OCI-LY1 (cell line): ENCODE data around the gene ITGAX.
"Not testable (repeated sequence)": the region's sequence is repeated elsewhere in the genome, so short reads cannot be mapped to it uniquely, and the experiment has no call there.

ENCODE experiments used
- H2AFZ ChIP-seq: fragments of 200-600 bp; sonication (generic), shearing (Covaris generic); 2 replicates; pipeline ENCODE4 v1.6.0; 2014; ENCODE audit warnings: antibody characterized with exemption, mild to moderate bottlenecking, low read length
- H3F3A ChIP-seq: fragments of 200-600 bp; sonication (generic), shearing (Covaris generic); 2 replicates; pipeline ENCODE4 v1.6.0; 2014; ENCODE audit warnings: mild to moderate bottlenecking, antibody characterized with exemption, low read length, moderate library complexity; ENCODE audit not compliant: insufficient read depth
- H3K27ac ChIP-seq: fragments of 200-600 bp; sonication (generic); 2 replicates; pipeline ENCODE4 v1.5.1; 2014; ENCODE audit warnings: low read length, mixed run types, mild to moderate bottlenecking, low read depth; ENCODE audit not compliant: poor library complexity, severe bottlenecking
- H3K27me3 ChIP-seq: fragments of 200-600 bp; sonication (generic); 2 replicates; pipeline ENCODE4 v1.6.0; 2014; ENCODE audit warnings: antibody characterized with exemption, mild to moderate bottlenecking, low read length, moderate library complexity; ENCODE audit not compliant: insufficient read depth
- H3K36me3 ChIP-seq: fragments of 200-600 bp; sonication (generic); 2 replicates; pipeline ENCODE4 v1.6.1; 2014; ENCODE audit warnings: mild to moderate bottlenecking, antibody characterized with exemption, low read length, moderate library complexity, mixed read lengths; ENCODE audit not compliant: insufficient read depth
- H3K4me1 ChIP-seq: fragments of 200-600 bp; sonication (generic); 2 replicates; pipeline ENCODE4 v1.5.1; 2014; ENCODE audit warnings: mild to moderate bottlenecking, low read length, moderate library complexity; ENCODE audit not compliant: insufficient read depth, severe bottlenecking
- H3K4me2 ChIP-seq: fragments of 200-600 bp; sonication (generic), shearing (Covaris generic); 2 replicates; pipeline ENCODE4 v1.6.1; 2014; ENCODE audit warnings: low read length
- H3K4me3 ChIP-seq: fragments of 200-600 bp; sonication (generic); 2 replicates; pipeline ENCODE4 v1.5.1; 2014; ENCODE audit warnings: low read length, low read depth, mild to moderate bottlenecking, mixed read lengths; ENCODE audit not compliant: poor library complexity, severe bottlenecking
- H3K79me2 ChIP-seq: fragments of 200-600 bp; shearing (Covaris generic); 2 replicates; pipeline ENCODE4 v1.6.1; 2016; ENCODE audit warnings: mixed run types, low read length, mixed read lengths; ENCODE audit not compliant: insufficient read depth
- H3K9ac ChIP-seq: fragments of 200-600 bp; sonication (generic), shearing (Covaris generic); 2 replicates; pipeline ENCODE4 v1.6.1; 2014; ENCODE audit warnings: mild to moderate bottlenecking, low read length, mixed read lengths
- H3K9me2 ChIP-seq: fragments of 200-600 bp; sonication (generic), shearing (Covaris generic); 2 replicates; pipeline ENCODE4 v1.6.1; 2014; ENCODE audit warnings: low read depth, mild to moderate bottlenecking, low read length, mixed read lengths
- H3K9me3 ChIP-seq: fragments of 200-600 bp; shearing (Covaris generic); 2 replicates; pipeline ENCODE4 v1.6.1; 2014; ENCODE audit warnings: low read length, mixed read lengths
- H4K20me1 ChIP-seq: fragments of 200-600 bp; sonication (generic), shearing (Covaris generic); 2 replicates; pipeline ENCODE4 v1.6.0; 2016; ENCODE audit warnings: mild to moderate bottlenecking, low read length; ENCODE audit not compliant: insufficient read depth
- CTCF ChIP-seq: fragments of 200-600 bp; sonication (generic), shearing (Covaris generic); IDR thresholded peaks from 2 replicates; pipeline ENCODE4 v1.5.1; 2017; ENCODE audit warnings: mild to moderate bottlenecking, antibody characterized with exemption, low read length, moderate library complexity, mixed read lengths
- EZH2 ChIP-seq: fragments of 200-600 bp; sonication (generic), shearing (Covaris generic); IDR thresholded peaks from 2 replicates; pipeline ENCODE4 v1.8.0; 2017; ENCODE audit warnings: borderline replicate concordance, mixed run types, mild to moderate bottlenecking, antibody characterized with exemption, low read length, moderate library complexity, mixed read lengths

Gene ITGAX

GRCh38 chr16:31335431-31335830 is 19.5 kb upstream of the ITGAX start:
- Histone ChIP-seq H3K36me3 (no peaks in the 10 kb centered on the region), H3K27ac (no peak overlapping the region), H3K9me3 (no peaks in the 10 kb centered on the region), H3K9me2 (no peaks in the 10 kb centered on the region), H3K4me1 (no peaks in the 10 kb centered on the region), H3K4me2 (no peak overlapping the region), H3K79me2 (no peaks in the 10 kb centered on the region), H4K20me1 (no peaks in the 10 kb centered on the region), H3K27me3 (no peaks in the 10 kb centered on the region; the same call in 1 of the 2 replicates), H3K4me3 (no peak overlapping the region), H3K9ac (no peak overlapping the region), H2AFZ (no peak overlapping the region), H3F3A (no peaks in the 10 kb centered on the region)
- no peak for TF ChIP-seq CTCF
- TF ChIP-seq EZH2 = no peak

- H3K27ac ChIP-seq, H3K4me2 ChIP-seq, H3K79me2 ChIP-seq, H3K27me3 ChIP-seq, H3K9me3 ChIP-seq, H3K4me1 ChIP-seq, H3K36me3 ChIP-seq, H3F3A ChIP-seq, H3K9ac ChIP-seq, H3K4me3 ChIP-seq, H2AFZ ChIP-seq, H4K20me1 ChIP-seq, H3K9me2 ChIP-seq: not testable (repeated sequence)
Observed at GRCh38 chr16:31338166-31338685, 16.8 kb upstream of the ITGAX start.

- no peaks in the 10 kb centered on the region for H3K79me2 ChIP-seq
- H2AFZ ChIP-seq = no peak overlapping the region
- H3F3A ChIP-seq = no peaks in the 10 kb centered on the region
- no peaks in the 10 kb centered on the region for H3K4me1 ChIP-seq
- no peak overlapping the region for H3K4me3 ChIP-seq
- H3K9ac ChIP-seq = no peak overlapping the region
- no peaks in the 10 kb centered on the region for H4K20me1 ChIP-seq
- H3K9me3 ChIP-seq = no peaks in the 10 kb centered on the region
- no peak overlapping the region for H3K4me2 ChIP-seq
- H3K9me2 ChIP-seq = no peaks in the 10 kb centered on the region
- H3K27ac ChIP-seq = no peak overlapping the region
- H3K36me3 ChIP-seq = no peaks in the 10 kb centered on the region
- no peak for TF ChIP-seq EZH2
- TF ChIP-seq CTCF = no peak
- no peaks in the 10 kb centered on the region for H3K27me3 ChIP-seq
Observed at GRCh38 chr16:31344712-31345111, 10.3 kb upstream of the ITGAX start.

GRCh38 chr16:31347445-31347844 is 7.5 kb upstream of the ITGAX start:
- Histone ChIP-seq H3K36me3 (no peaks in the 10 kb centered on the region), H3F3A (no peaks in the 10 kb centered on the region), H3K4me1 (no peaks in the 10 kb centered on the region), H3K9me2 (no peaks in the 10 kb centered on the region), H3K4me3 (no peak overlapping the region), H4K20me1 (no peaks in the 10 kb centered on the region), H3K9ac (no peak overlapping the region), H2AFZ (no peak overlapping the region), H3K79me2 (no peaks in the 10 kb centered on the region), H3K27ac (no peak overlapping the region), H3K27me3 (0 out of 2 replicates have a peak, but pooled peaks cover 7% of the 10 kb centered on the region), H3K4me2 (no peak overlapping the region), H3K9me3 (no peaks in the 10 kb centered on the region)
- TF ChIP-seq CTCF (no peak), EZH2 (no peak)
